Immature natural killer cell (primary cell): ENCODE data around the gene CMPK1. TPM values are rescaled to one million over a fixed set of nuclear protein-coding genes. Genes with fewer than 3 reads are reported as not detected.

Source experiments
- DNase-seq, 3 donors: peaks; one replicate each; pipeline ENCODE4 v3.0.0; 2022; ENCODE audit warnings: mixed read lengths in 1 of 3
- H3K27ac Mint-ChIP-seq, 6 donors: one replicate each; pipeline ENCODE4 v1.8.0; 2020; ENCODE audit warnings: mixed read lengths in 6 of 6, mild to moderate bottlenecking in 5 of 6, inconsistent platforms in 4 of 6, moderate library complexity in 3 of 6
- H3K27me3 Mint-ChIP-seq, 3 donors: one replicate each; pipeline ENCODE4 v1.8.0; 2020 to 2021; ENCODE audit warnings: low read depth in 3 of 3, mild to moderate bottlenecking in 3 of 3, mixed read lengths in 3 of 3, moderate library complexity in 3 of 3, inconsistent platforms in 1 of 3
- H3K36me3 Mint-ChIP-seq, 3 donors: one replicate each; pipeline ENCODE4 v1.8.0; 2020; ENCODE audit warnings: mixed read lengths in 3 of 3, inconsistent platforms in 2 of 3, mild to moderate bottlenecking in 2 of 3
- H3K4me1 Mint-ChIP-seq, 2 donors: one replicate each; pipeline ENCODE4 v1.8.0; 2020; ENCODE audit warnings: inconsistent platforms in 2 of 2, mild to moderate bottlenecking in 2 of 2, mixed read lengths in 2 of 2, moderate library complexity in 1 of 2
- H3K4me3 Mint-ChIP-seq, 5 donors: one replicate each; pipeline ENCODE4 v1.8.0; 2020; ENCODE audit warnings: mild to moderate bottlenecking in 5 of 5, mixed read lengths in 5 of 5, inconsistent platforms in 3 of 5, moderate library complexity in 3 of 5
- H3K9me3 Mint-ChIP-seq, 6 donors: one replicate each; pipeline ENCODE4 v1.8.0; 2020; ENCODE audit warnings: mild to moderate bottlenecking in 6 of 6, mixed read lengths in 6 of 6, inconsistent platforms in 4 of 6, moderate library complexity in 3 of 6
- polyA plus RNA-seq, 3 donors: library from polyadenylated mRNA; unstranded; fragments of 300-500 nt; fragmentation: Illumina TruSeq; gene quantifications; one replicate each; pipeline ENCODE4 v1.2.3, GENCODE V29; 2021

CMPK1 gene
- polyA plus RNA-seq, 3 donors from 2014 or later: 122 to 171 (median 140) TPM

GRCh38 chr1:47411436-47411835 lies 77.8 kb downstream of the CMPK1 start:
- Mint-ChIP-seq H3K27ac (peak overlapping the region in 1 of 6 donors; percentile 52), H3K4me1 (peaks cover 0 to under 1% of the 10 kb centered on the region in 2 donors), H3K9me3 (no peaks in the 10 kb centered on the region), H3K4me3 (no peak overlapping the region), H3K36me3 (no peaks in the 10 kb centered on the region), H3K27me3 (peaks cover under 1 to 16% (median 13%) of the 10 kb centered on the region in 3 donors)
- DNase-seq: no peak

- H3K4me3 Mint-ChIP-seq: no peak overlapping the region
- no peaks in the 10 kb centered on the region for H3K36me3 Mint-ChIP-seq
- no peak for DNase-seq
- H3K9me3 Mint-ChIP-seq: no peaks in the 10 kb centered on the region
- H3K4me1 Mint-ChIP-seq: peaks cover 2 to 4% of the 10 kb centered on the region in 2 donors
- no peak overlapping the region for H3K27ac Mint-ChIP-seq
- H3K27me3 Mint-ChIP-seq: peaks cover 3 to 16% (median 14%) of the 10 kb centered on the region in 3 donors
Observed at GRCh38 chr1:47412437-47412836, 78.8 kb downstream of the CMPK1 start.

DNA sequence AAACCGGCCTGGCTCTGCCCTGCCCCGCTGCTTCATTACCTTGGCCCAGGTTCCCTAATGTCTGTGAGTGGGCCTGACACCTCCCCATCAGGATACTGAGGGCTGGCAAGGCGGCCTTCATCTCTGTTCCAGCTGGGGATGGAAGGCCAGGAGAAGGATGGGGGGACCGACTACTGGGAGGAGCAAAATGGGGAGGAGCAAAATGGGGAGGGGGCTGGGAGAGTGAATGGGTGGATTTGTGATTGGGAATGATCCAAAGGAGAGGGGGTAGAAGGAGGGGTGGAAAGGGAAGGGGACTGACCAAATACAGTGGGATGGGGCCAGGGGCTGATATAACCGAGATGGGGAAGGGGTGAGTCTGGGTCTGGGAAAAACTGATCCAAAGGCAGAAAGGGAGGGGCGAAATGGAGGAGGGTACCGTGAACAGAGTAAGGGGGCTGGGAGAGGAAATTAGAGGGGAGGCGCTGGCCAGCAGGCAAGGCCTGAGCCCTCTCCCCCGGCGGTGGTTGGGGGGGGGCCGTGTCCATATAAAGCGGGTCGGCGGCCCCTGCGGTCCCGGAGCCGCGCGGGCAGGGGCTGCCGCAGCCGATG lies 82.2 kb downstream of the CMPK1 start, which contains the start of gene FOXE3:
Gene FOXE3 (plus strand): TSS at position 558 of the 591 bp plus-strand sequence. CDS start 31 bp downstream, at position 589.
- H3K4me3 Mint-ChIP-seq: peak within 1 kb of the TSS in 4 of 5 donors; percentile 59 to 70 (median 66)
- H3K36me3 Mint-ChIP-seq: peaks cover 4 to 6% (median 4%) of the 10 kb centered on the region in 3 donors
- DNase-seq: no peak
- peaks cover 9 to 23% (median 19%) of the 10 kb centered on the region in 3 donors for H3K27me3 Mint-ChIP-seq
- H3K4me1 Mint-ChIP-seq: peaks cover 7 to 9% of the 10 kb centered on the region in 2 donors
- H3K9me3 Mint-ChIP-seq: no peaks in the 10 kb centered on the region
- H3K27ac Mint-ChIP-seq: no peak within 1 kb of the TSS

DNA sequence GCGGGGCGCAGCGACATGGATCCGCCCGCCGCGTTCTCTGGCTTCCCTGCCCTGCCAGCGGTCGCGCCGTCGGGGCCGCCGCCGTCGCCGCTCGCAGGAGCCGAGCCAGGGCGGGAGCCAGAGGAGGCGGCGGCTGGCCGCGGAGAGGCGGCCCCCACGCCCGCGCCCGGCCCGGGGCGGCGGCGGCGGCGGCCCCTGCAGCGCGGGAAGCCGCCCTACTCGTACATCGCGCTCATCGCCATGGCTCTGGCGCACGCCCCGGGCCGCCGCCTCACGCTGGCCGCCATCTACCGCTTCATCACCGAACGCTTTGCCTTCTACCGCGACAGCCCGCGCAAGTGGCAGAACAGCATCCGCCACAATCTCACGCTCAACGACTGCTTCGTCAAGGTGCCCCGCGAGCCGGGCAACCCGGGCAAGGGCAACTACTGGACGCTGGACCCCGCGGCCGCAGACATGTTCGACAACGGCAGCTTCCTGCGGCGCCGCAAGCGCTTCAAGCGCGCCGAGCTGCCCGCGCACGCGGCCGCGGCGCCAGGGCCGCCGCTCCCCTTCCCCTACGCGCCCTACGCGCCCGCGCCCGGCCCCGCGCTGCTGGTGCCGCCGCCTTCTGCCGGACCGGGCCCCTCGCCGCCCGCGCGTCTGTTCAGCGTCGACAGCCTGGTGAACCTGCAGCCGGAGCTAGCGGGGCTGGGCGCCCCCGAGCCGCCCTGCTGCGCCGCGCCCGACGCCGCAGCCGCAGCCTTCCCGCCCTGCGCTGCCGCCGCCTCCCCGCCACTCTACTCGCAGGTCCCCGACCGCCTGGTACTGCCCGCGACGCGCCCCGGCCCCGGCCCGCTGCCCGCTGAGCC lies 83.0 kb downstream of the CMPK1 start:
- Mint-ChIP-seq H3K36me3 (peaks cover 4 to 6% (median 4%) of the 10 kb centered on the region in 3 donors), H3K4me3 (peak overlapping the region in 4 of 5 donors; percentile 59 to 70 (median 66)), H3K27me3 (peaks cover 9 to 27% (median 19%) of the 10 kb centered on the region in 3 donors), H3K27ac (no peak overlapping the region), H3K9me3 (no peaks in the 10 kb centered on the region), H3K4me1 (peaks cover 7 to 9% of the 10 kb centered on the region in 2 donors)
- DNase-seq: no peak

- Mint-ChIP-seq H3K27ac (no peak overlapping the region), H3K9me3 (no peaks in the 10 kb centered on the region), H3K4me3 (peak overlapping the region in 4 of 5 donors; percentile 47 to 71 (median 54)), H3K36me3 (peaks cover 4 to 6% (median 4%) of the 10 kb centered on the region in 3 donors), H3K27me3 (peaks cover 9 to 27% (median 19%) of the 10 kb centered on the region in 3 donors), H3K4me1 (peaks cover 7 to 9% of the 10 kb centered on the region in 2 donors)
- DNase-seq: no peak
Observed at GRCh38 chr1:47417170-47418044, 83.8 kb downstream of the CMPK1 start.

DNA sequence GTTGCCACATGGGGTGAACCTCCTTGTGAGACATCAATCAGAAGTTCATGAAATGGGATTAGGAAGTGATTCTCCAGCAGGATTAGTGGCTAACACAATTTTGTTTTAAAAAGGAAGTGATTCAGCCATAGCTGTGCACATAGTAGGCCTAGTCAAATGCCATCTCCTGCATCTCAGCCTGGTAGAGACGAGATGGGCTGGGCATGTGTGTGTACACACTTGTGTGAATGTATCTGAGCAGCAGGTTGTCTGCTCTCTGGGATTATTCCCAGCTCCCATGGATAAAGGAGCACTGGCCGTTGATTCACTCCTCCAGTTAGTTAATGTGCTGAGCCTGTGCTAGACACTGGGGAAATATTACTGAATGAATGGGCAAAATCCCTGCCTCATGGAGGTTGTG lies 84.5 kb downstream of the CMPK1 start:
- H3K4me3 Mint-ChIP-seq: peak overlapping the region in 4 of 5 donors; percentile 47 to 51 (median 50)
- H3K27me3 Mint-ChIP-seq: peaks cover 9 to 27% (median 19%) of the 10 kb centered on the region in 3 donors
- peaks cover 7 to 9% of the 10 kb centered on the region in 2 donors for H3K4me1 Mint-ChIP-seq
- no peak for DNase-seq
- H3K27ac Mint-ChIP-seq: no peak overlapping the region
- peaks cover 4 to 6% (median 4%) of the 10 kb centered on the region in 3 donors for H3K36me3 Mint-ChIP-seq
- H3K9me3 Mint-ChIP-seq: no peaks in the 10 kb centered on the region

DNA sequence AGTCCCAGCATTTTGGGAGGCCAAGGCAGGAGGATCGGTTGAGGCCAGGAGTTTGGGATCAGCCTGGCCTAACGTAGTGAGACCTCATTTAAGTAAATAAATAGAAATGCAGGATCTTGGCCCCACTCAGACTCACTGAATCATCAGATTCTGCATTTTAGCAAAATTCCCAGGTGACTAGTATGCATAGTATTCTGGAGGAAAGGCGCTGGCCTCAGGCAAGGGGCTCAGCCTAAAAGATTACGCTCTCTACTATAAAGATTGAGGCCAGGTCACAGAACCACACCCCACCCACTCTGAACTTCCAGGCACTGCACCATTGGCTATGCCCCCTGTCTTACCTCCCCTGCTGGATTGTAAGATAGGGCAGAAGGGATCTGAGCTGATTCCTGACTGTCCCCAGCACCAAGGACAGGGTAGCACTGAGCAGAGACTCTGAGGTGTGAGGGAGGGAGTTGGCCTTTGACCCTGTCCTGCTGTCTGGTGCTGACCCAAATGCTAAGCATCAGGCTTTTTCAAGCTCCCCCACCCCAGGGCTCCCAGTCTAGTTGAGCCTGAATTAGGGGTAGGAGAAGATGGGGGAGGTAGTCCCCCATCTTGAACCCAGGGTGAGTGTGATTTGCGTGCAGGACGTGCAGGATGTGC lies 85.2 kb downstream of the CMPK1 start:
- H3K36me3 Mint-ChIP-seq: peaks cover 4 to 6% (median 4%) of the 10 kb centered on the region in 3 donors
- no peak overlapping the region for H3K27ac Mint-ChIP-seq
- H3K9me3 Mint-ChIP-seq: no peaks in the 10 kb centered on the region
- H3K27me3 Mint-ChIP-seq: peaks cover 9 to 27% (median 20%) of the 10 kb centered on the region in 3 donors
- peaks cover 7 to 9% of the 10 kb centered on the region in 2 donors for H3K4me1 Mint-ChIP-seq
- peak overlapping the region in 1 of 5 donors; percentile 5 for H3K4me3 Mint-ChIP-seq
- no peak for DNase-seq

- Mint-ChIP-seq H3K36me3 (peaks cover 4 to 6% (median 4%) of the 10 kb centered on the region in 3 donors), H3K27me3 (peaks cover 11 to 14% (median 11%) of the 10 kb centered on the region in 3 donors), H3K4me1 (peaks cover 7 to 16% of the 10 kb centered on the region in 2 donors), H3K9me3 (no peaks in the 10 kb centered on the region), H3K27ac (no peak overlapping the region), H3K4me3 (no peak overlapping the region)
- no peak for DNase-seq
Observed at GRCh38 chr1:47420547-47420946, 87.0 kb downstream of the CMPK1 start.

GRCh38 chr1:47423872-47424271 lies 90.3 kb downstream of the CMPK1 start:
- H3K4me3 Mint-ChIP-seq: no peak overlapping the region
- no peak overlapping the region for H3K27ac Mint-ChIP-seq
- peaks cover 0 to 8% (median 0%) of the 10 kb centered on the region in 3 donors for H3K36me3 Mint-ChIP-seq
- H3K27me3 Mint-ChIP-seq: peaks cover 4 to 6% (median 4%) of the 10 kb centered on the region in 3 donors
- no peaks in the 10 kb centered on the region for H3K9me3 Mint-ChIP-seq
- no peak for DNase-seq
- H3K4me1 Mint-ChIP-seq: peaks cover 0 to 6% of the 10 kb centered on the region in 2 donors

DNA sequence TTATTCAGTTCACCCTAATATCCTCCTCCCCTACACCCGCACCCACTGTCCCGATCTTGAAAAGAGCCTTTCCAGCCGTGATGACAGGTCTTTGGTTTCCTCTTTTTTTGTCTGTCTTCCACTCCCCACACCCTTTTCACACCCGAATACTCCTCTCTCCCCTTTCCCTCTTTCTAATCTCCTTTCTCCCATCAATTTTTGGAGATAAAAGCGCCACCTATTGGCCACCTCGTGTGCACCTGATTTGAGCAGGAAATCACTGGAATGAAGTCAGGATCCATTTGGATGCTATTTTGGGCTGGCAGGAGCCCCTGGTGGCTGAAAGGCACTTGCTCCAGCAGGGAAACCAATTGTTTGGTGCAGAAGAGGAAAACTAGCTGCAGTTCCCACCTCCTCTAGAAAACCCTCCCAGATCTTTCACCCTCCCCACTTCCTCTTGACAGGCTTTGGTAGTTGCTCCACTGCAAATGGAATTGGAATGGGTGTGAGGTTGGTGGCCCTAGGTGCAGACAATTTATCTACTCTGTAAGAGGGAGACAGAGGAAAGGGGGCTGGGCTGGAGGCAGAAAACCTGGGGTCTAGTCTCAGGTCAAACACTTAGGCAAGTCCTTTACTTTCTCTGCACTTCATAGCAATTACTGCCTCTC lies 90.9 kb downstream of the CMPK1 start:
- H3K4me3 Mint-ChIP-seq: no peak overlapping the region
- peaks cover 0 to 6% of the 10 kb centered on the region in 2 donors for H3K4me1 Mint-ChIP-seq
- no peak for DNase-seq
- no peak overlapping the region for H3K27ac Mint-ChIP-seq
- peaks cover 2 to 4% (median 4%) of the 10 kb centered on the region in 3 donors for H3K27me3 Mint-ChIP-seq
- no peaks in the 10 kb centered on the region for H3K9me3 Mint-ChIP-seq
- H3K36me3 Mint-ChIP-seq: peaks cover 0 to 8% (median 0%) of the 10 kb centered on the region in 3 donors
